Measurements from ENCODE around the gene MRM3.
"Not testable (repeated sequence)": the region's sequence is repeated elsewhere in the genome, so short reads cannot be mapped to it uniquely, and the experiment has no call there.

MRM3 gene

GRCh38 chr17:753418-753817 lies 28.7 kb upstream of the MRM3 start:
- DNase-seq (ENCODE audit: low read depth) = no peak

GRCh38 chr17:755319-755961 lies 26.7 kb upstream of the MRM3 start:
- not testable (repeated sequence) for DNase-seq (ENCODE audit: low read depth)

GRCh38 chr17:756010-756567 lies 26.1 kb upstream of the MRM3 start:
- not testable (repeated sequence) for DNase-seq (ENCODE audit: low read depth)

DNA sequence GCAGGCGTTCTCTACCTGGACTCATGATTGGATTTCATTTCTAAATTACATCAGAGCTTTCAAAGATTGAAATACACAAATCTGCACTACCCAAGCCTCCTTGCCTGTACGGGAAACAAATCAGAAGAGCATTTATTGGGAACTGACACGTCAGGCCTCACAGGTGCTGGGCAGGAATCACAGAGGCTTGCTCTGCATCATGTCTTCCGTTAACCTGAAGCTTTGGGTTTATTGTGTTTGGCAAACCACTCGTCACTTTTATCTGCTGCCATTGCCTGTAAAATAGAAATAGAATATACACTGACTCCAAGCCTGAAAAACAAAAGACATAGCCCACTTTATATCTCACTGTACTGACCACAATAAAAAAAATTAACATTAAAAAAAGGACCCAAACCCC lies 22.2 kb upstream of the MRM3 start:
- DNase-seq (ENCODE audit: low read depth) = no peak

DNA sequence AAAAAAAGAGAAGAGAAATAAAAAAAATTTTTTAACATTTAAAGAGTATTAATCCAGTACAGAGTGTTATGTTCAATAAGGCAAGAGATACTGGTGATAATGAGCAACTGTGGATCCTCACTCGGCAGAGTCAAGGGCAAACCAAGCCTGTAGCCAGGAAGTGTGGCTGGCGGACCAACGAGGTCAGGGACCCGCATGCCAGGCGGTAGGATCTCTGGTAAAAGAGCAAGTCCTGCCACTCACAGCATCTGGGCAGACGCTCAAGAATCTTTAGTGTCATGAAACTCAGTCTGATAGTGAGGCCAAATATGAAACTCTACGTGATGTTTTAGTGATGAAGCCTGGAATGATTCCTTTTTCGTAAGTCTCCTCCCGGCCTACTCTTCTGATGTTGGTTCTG lies 21.8 kb upstream of the MRM3 start:
- no peak for DNase-seq (ENCODE audit: low read depth)

GRCh38 chr17:767076-767475 lies 15.1 kb upstream of the MRM3 start:
- no peak for DNase-seq (ENCODE audit: low read depth)

GRCh38 chr17:773016-773415 lies 9.1 kb upstream of the MRM3 start:
- no peak for DNase-seq (ENCODE audit: low read depth)

DNA sequence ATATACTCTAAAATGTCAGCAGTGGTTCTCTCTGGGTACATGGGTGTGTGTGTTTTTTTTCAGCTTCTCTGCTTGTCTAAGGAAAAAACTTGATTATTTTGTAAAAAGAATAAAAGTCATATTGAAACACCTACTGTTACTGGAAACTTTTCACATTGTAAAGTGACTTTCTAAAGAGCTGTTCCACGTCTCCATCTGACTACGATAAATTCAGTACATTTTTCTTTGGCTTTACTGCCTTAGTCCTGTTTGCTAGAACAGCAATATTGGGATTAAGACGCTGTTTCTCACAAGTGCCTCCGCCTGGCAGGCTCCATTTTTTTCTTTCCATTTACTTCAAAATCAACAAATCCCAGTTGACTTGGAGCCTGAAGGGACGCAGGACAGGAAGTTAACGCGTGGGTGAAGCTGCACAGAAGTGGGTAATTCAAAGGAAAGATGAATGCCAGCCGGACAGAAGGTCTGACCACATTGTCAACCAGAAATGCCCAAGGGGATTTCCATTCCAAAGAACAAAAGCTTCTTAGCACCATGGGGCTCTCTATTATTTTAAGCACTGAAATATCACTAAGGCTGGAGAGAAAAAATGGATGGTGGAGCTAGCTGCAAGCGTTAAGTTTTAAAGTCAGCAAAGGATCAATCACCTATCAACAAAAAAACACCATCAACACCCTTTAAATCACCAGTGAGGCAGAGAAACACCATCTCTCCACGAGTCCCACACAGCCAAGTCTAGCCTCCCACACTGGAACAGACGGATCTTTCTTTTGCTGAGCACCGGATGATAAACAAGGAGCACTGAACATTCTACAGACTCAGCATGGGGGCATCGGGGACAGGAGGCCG lies 8.5 kb upstream of the MRM3 start:
- no peak for DNase-seq (ENCODE audit: low read depth)

DNA sequence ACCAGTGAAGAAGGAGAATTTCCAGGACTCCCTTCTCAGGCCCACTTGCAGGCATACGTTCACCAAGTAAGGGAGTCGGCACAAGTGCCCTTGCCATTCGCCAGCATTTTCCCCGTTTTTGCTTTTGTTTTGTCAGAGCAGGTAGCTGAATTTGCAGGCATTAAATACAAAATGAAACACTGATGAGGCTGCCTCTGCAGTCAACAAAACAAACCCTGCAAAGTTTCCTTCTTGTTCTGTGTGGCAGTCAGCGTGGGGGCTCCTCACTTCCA lies 7.9 kb upstream of the MRM3 start:
- DNase-seq (ENCODE audit: low read depth) = no peak

- no peak for DNase-seq (ENCODE audit: low read depth)
Observed at GRCh38 chr17:778096-778495, 4.1 kb upstream of the MRM3 start.

DNA sequence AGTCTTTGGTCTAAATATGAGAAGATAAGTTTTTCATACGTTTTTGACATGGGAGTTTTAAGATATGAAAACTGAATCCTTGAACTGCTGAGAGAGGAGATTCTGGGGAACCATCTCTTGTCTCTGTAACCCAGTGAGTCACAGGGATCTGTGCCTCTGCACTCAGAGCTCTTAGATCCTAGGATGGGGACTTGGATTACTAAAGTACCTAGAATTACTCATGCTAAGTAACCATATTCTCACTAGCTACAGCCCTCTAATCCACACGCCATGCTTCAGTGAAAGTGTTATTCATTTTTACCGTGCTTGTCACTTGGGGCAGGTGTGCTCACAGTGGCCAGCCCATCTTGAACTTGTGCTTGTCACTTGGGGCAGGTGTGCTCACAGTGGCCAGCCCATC lies 2.0 kb downstream of the MRM3 start:
- DNase-seq (ENCODE audit: low read depth) = no peak

DNA sequence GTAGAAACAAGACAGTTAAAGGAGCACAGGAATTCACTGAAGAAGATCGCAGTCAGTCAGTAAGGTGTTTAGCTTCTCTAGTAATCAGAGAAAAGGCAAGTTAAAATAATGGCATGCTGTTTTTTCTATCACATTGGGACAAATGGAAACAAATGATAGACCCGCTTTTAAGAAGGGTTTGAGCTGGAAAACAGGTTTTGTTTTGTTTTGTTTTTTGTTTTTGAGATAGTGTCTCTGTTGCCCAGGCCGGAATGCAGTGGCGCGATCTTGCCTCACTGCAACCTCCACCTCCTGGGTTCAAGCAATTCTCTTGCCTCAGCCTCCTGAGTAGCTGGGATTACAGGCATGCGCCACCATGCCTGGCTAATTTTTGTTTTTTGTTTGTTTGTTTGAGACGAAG lies 3.7 kb downstream of the MRM3 start:
- DNase-seq (ENCODE audit: low read depth) = not testable (repeated sequence)

DNA sequence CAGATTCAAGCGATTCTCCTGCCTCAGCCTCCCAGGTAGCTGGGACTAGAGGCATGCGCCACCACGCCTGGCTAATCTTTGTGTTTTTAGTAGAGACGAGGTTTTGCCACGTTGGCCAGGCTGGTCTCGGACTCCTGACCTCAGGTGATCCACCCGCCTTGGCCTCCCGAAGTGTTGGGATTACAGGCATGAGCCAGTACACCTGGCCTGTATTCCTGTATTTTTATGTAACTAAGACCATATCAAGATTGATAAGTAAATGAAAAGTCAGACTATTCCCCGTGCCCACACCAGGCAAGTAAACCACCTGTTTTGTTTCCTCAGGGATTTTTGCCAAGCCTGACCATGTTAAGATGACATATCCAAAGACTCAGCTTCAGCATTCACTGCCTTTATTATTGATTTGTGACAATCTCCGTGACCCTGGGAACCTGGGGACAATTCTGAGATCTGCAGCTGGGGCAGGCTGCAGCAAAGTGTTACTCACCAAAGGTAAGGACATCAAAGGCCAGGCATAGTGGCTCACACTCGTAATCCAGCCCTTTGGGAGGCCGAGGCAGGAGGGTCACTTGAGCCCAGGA lies 5.6 kb downstream of the MRM3 start:
- DNase-seq (ENCODE audit: low read depth) = no peak

DNA sequence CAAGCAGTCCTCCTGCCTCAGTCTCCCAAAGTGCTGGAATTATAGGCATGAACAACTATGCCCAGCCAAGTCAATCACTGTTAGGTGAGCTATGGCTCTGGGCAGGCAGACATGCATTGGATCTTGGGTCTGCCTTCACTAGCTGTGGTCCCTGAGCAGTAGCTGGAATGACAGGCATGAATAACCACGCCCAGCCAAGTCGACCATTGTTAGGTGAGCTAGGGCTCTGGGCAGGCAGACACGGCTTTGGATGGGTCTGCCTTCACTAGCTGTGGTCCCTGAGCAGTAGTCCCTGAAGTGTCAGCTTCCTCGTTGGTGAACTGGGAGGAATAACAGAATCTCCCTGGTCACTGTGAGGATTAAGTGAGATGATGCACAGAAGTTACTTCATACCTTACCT lies 6.4 kb downstream of the MRM3 start:
- no peak for DNase-seq (ENCODE audit: low read depth)

- no peak for DNase-seq (ENCODE audit: low read depth)
Observed at GRCh38 chr17:789160-789840, 7.1 kb downstream of the MRM3 start.

- DNase-seq (ENCODE audit: low read depth) = not testable (repeated sequence)
Observed at GRCh38 chr17:789931-790873, 8.0 kb downstream of the MRM3 start.

- not testable (repeated sequence) for DNase-seq (ENCODE audit: low read depth)
Observed at GRCh38 chr17:790874-791247, 8.7 kb downstream of the MRM3 start.

- DNase-seq (ENCODE audit: low read depth) = no peak
Observed at GRCh38 chr17:791829-792228, 9.7 kb downstream of the MRM3 start.

DNA sequence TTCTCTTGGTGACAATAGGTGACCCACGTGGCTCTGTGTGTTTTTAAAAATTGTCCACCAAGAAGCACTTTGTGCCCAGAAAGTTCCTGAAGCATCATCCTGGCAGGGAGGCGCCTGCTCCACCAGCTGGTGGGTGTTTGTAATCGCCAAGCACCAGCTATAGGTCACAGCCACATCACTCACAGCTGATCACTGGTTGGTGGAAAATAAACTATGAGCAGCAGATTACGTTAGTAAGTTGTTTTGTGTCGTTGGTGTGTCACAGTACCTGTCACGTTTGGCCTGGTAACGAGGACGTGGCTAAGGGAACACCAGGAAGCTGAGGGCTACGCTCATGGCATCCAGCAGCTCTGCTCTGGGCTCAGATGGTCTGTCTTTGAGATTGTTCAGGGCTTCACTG lies 10.1 kb downstream of the MRM3 start:
- no peak for DNase-seq (ENCODE audit: low read depth)

- no peak for DNase-seq (ENCODE audit: low read depth)
Observed at GRCh38 chr17:794876-795275, 12.7 kb downstream of the MRM3 start.

GRCh38 chr17:795276-795675 lies 13.1 kb downstream of the MRM3 start:
- DNase-seq (ENCODE audit: low read depth) = no peak

GRCh38 chr17:795721-796120 lies 13.6 kb downstream of the MRM3 start:
- DNase-seq (ENCODE audit: low read depth) = no peak
